Measurements from ENCODE around the gene ZNF467. TPM values are rescaled to one million over a fixed set of nuclear protein-coding genes. Genes with fewer than 3 reads are reported as not detected.

ZNF467 gene
- total RNA-seq, 1 experiment from 2014 or later = 3.5 TPM

GRCh38 chr7:149796287-149796860 is 23.0 kb upstream of the ZNF467 start:
- BruUV-seq (replicated peaks) = no TSS peak
- DNase-seq (ENCODE audit: low spot score) = no peak
- intact Hi-C loops (cut with micrococcal nuclease; ENCODE audit: unreplicated experiment) = no loop called here
- no peaks in the 10 kb centered on the region for H3K4me1 ChIP-seq (ENCODE audit: insufficient read depth, low read length, poor library complexity, severe bottlenecking)
- no peak overlapping the region for H3K4me3 ChIP-seq (ENCODE audit: low read depth, low read length, poor library complexity, severe bottlenecking)
- no peaks in the 10 kb centered on the region for H3K9me3 ChIP-seq (ENCODE audit: low read depth, low read length, poor library complexity, severe bottlenecking)
- CTCF ChIA-PET = no interaction called here
- no peaks in the 10 kb centered on the region for H3K27me3 ChIP-seq (replicated peaks; ENCODE audit: insufficient read depth, low read depth, low read length, poor library complexity)
- TF ChIP-seq, protein P1, sequence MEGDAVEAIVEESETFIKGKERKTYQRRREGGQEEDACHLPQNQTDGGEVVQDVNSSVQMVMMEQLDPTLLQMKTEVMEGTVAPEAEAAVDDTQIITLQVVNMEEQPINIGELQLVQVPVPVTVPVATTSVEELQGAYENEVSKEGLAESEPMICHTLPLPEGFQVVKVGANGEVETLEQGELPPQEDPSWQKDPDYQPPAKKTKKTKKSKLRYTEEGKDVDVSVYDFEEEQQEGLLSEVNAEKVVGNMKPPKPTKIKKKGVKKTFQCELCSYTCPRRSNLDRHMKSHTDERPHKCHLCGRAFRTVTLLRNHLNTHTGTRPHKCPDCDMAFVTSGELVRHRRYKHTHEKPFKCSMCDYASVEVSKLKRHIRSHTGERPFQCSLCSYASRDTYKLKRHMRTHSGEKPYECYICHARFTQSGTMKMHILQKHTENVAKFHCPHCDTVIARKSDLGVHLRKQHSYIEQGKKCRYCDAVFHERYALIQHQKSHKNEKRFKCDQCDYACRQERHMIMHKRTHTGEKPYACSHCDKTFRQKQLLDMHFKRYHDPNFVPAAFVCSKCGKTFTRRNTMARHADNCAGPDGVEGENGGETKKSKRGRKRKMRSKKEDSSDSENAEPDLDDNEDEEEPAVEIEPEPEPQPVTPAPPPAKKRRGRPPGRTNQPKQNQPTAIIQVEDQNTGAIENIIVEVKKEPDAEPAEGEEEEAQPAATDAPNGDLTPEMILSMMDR (conservative IDR thresholded peaks at IDR 0.05; ENCODE audit: low read depth, low read length) = no peak
- no peak for TF ChIP-seq EZH2 (IDR thresholded peaks at IDR 0.05; ENCODE audit: borderline replicate concordance, low read depth, low read length, poor library complexity, severe bottlenecking)
- POLR2A ChIA-PET (ENCODE audit: low non-redundant PET) = no interaction called here
- no peak overlapping the region for H3K27ac ChIP-seq (ENCODE audit: low read depth, low read length, poor library complexity, severe bottlenecking)
- H3K36me3 ChIP-seq (ENCODE audit: insufficient read depth, low read length, poor library complexity, severe bottlenecking) = no peaks in the 10 kb centered on the region

- no TSS peak for BruUV-seq (replicated peaks)
- no peaks in the 10 kb centered on the region for H3K9me3 ChIP-seq (ENCODE audit: low read depth, low read length, poor library complexity, severe bottlenecking)
- H3K4me1 ChIP-seq (ENCODE audit: insufficient read depth, low read length, poor library complexity, severe bottlenecking) = no peaks in the 10 kb centered on the region
- H3K27ac ChIP-seq (ENCODE audit: low read depth, low read length, poor library complexity, severe bottlenecking) = no peak overlapping the region
- ChIA-PET CTCF (no interaction called here), POLR2A (ENCODE audit: low non-redundant PET) (no interaction called here)
- H3K4me3 ChIP-seq (ENCODE audit: low read depth, low read length, poor library complexity, severe bottlenecking) = no peak overlapping the region
- no peaks in the 10 kb centered on the region for H3K36me3 ChIP-seq (ENCODE audit: insufficient read depth, low read length, poor library complexity, severe bottlenecking)
- TF ChIP-seq, protein P1 (conservative IDR thresholded peaks at IDR 0.05; ENCODE audit: low read depth, low read length) = no peak
- TF ChIP-seq EZH2 (IDR thresholded peaks at IDR 0.05; ENCODE audit: borderline replicate concordance, low read depth, low read length, poor library complexity, severe bottlenecking) = no peak
- no peaks in the 10 kb centered on the region for H3K27me3 ChIP-seq (replicated peaks; ENCODE audit: insufficient read depth, low read depth, low read length, poor library complexity)
- intact Hi-C loops (cut with micrococcal nuclease; ENCODE audit: unreplicated experiment) = no loop called here
- DNase-seq (ENCODE audit: low spot score) = no peak
Observed at GRCh38 chr7:149795126-149795525, 21.7 kb upstream of the ZNF467 start.

DNA sequence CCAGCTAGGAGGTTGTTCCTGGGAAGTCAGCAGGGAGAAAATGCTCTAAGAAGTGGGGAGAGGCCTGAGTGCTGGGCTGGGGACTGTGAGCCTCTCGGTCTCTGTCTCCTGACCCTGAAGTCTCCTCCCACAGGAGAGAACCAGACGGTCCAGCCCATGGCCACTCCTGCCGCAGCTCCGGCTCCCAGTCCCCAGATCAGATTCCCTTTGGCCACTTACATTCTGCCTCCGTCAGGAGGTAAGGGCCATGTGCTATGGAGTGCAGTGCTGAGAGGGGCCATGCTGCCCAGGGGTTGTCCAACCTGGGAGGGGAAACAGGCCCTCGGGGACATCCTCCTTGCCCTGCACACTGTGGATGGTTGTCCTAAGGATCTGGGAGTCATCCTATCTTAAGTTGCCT is 21.3 kb upstream of the ZNF467 start:
- no TSS peak for BruUV-seq (replicated peaks)
- Histone ChIP-seq H3K27ac (ENCODE audit: low read depth, low read length, poor library complexity, severe bottlenecking) (no peak overlapping the region), H3K4me3 (ENCODE audit: low read depth, low read length, poor library complexity, severe bottlenecking) (no peak overlapping the region), H3K36me3 (ENCODE audit: insufficient read depth, low read length, poor library complexity, severe bottlenecking) (no peaks in the 10 kb centered on the region), H3K9me3 (ENCODE audit: low read depth, low read length, poor library complexity, severe bottlenecking) (no peaks in the 10 kb centered on the region), H3K27me3 (replicated peaks; ENCODE audit: insufficient read depth, low read depth, low read length, poor library complexity) (no peaks in the 10 kb centered on the region), H3K4me1 (ENCODE audit: insufficient read depth, low read length, poor library complexity, severe bottlenecking) (no peaks in the 10 kb centered on the region)
- CTCF ChIA-PET = no interaction called here
- no peak for TF ChIP-seq EZH2 (IDR thresholded peaks at IDR 0.05; ENCODE audit: borderline replicate concordance, low read depth, low read length, poor library complexity, severe bottlenecking)
- TF ChIP-seq, protein P1 (conservative IDR thresholded peaks at IDR 0.05; ENCODE audit: low read depth, low read length) = no peak
- intact Hi-C loops (cut with micrococcal nuclease; ENCODE audit: unreplicated experiment) = no loop called here
- no peak for DNase-seq (ENCODE audit: low spot score)
- POLR2A ChIA-PET (ENCODE audit: low non-redundant PET) = no interaction called here
